ENCODE measurements around the gene CCDC136.

CCDC136 gene

DNA sequence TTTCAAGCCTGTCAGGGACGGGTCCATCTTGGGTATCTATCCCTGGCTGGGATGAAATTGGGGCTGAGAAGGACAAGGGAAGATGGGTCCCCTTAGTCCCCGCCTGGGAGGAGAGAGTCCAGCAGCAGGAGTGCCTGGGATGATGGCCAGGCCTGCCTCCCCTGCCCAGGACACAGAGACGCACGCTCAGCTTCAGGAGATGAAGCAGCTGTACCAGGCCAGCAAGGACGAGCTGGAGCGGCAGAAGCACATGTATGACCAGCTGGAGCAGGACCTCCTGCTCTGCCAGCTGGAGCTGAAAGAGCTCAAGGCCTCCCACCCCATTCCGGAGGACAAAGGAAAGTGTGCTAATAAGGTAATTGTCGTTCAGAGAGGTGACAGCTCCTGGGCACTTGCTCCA, 15.4 kb downstream of the CCDC136 start:
- TF ChIP-seq ZFX (IDR thresholded peaks at IDR 0.05) = no peak
- TF ChIP-seq, protein P1, sequence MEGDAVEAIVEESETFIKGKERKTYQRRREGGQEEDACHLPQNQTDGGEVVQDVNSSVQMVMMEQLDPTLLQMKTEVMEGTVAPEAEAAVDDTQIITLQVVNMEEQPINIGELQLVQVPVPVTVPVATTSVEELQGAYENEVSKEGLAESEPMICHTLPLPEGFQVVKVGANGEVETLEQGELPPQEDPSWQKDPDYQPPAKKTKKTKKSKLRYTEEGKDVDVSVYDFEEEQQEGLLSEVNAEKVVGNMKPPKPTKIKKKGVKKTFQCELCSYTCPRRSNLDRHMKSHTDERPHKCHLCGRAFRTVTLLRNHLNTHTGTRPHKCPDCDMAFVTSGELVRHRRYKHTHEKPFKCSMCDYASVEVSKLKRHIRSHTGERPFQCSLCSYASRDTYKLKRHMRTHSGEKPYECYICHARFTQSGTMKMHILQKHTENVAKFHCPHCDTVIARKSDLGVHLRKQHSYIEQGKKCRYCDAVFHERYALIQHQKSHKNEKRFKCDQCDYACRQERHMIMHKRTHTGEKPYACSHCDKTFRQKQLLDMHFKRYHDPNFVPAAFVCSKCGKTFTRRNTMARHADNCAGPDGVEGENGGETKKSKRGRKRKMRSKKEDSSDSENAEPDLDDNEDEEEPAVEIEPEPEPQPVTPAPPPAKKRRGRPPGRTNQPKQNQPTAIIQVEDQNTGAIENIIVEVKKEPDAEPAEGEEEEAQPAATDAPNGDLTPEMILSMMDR (conservative IDR thresholded peaks at IDR 0.05) = no peak
- H3K27ac ChIP-seq = no peak overlapping the region

DNA sequence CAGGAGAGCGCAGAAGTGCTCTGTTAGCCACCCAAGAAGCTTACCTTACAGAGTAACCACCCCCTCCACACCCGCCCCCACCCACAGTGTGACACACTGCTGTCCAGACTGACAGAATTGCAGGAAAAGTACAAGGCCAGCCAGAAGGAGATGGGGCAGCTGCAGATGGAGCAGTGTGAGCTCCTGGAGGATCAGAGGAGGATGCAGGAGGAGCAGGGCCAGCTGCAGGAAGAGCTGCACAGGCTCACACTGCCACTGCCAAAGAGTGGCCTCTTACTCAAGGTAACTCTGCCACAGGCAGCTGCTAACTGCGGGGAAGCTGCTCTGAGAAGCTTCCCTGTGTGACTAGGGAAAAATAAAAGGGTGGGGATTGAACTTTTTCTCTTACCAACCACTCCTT, 17.6 kb downstream of the CCDC136 start:
- no peak overlapping the region for H3K27ac ChIP-seq
- TF ChIP-seq, protein P1 (conservative IDR thresholded peaks at IDR 0.05) = no peak
- TF ChIP-seq ZFX (IDR thresholded peaks at IDR 0.05) = no peak

DNA sequence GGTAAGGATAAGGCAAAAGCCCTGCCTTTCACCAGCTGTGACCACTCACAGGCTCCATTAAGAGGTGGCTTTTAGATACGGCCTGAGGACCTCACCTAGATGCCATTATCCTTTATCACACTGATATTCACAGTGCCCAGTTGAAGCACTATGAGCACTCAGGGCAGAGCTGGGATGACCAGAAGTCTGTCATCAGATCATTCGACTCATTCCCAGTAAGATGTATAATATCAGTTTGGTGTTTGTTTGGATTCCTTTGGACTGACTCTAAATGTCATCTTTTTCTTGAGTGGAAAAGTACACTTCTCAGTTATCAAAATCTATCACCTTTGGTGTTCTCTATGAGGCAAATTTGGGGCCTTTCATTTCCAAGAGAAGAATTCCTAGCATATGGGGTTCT, 18.7 kb downstream of the CCDC136 start:
- H3K27ac ChIP-seq = no peak overlapping the region
- TF ChIP-seq, protein P1 (conservative IDR thresholded peaks at IDR 0.05) = no peak
- TF ChIP-seq ZFX (IDR thresholded peaks at IDR 0.05) = no peak

DNA sequence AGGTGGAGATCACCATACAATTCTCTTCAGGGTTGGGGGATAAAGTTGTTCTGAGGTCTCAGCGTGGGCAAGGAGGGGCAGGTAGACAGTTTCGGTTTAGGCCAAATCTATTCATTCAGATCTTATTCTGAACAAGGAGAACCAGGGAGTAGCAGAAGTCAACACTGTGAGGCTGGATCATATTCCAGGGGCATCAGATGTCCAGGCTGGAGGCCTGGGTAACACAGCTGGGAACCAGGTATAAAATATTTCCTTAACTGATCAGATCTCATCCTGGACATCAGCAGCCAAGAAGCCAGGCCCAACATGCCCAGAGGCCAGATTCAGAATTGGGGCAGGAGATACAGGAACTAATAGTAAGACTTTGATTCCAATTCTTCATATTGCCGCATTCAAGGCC, 19.2 kb downstream of the CCDC136 start:
- no peak overlapping the region for H3K27ac ChIP-seq
- no peak for TF ChIP-seq ZFX (IDR thresholded peaks at IDR 0.05)
- TF ChIP-seq, protein P1 (conservative IDR thresholded peaks at IDR 0.05) = no peak

DNA sequence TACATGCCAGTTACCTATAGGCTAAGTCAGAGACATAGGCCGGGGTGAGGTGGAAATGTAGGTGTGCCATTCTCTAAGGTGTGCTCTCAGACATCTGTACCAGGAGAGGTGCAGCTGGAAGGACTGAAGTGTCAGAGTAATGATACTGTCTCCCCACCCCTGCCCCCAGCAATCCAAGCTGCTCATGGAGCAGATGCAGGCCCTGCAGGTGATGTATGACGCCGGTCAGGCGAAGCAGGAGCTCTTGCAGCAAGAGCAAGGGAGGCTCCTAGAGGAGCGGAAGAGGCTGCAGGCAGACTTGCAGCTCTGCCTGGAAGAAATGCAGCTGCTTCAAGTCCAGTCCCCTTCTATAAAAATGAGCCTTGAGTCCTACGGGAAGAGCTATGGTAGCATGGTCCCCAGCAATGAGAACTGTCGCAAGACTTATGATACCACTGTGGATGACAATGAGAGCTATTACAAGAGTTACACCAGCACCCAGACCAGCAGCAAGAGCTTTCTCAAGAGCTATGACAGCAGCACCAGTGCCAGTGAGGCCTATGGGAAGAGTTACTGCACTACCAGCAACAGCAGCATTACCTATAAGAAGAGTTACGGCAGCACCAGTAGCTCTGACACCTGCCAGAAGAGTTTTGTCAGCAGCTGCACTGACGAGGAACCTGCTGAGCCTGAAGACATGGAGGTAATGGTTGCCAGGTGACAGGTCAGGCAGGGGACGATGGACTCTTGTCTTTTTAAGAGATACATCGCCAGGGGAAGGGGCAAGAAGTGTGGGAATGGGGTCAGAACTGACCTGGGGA, 20.1 kb downstream of the CCDC136 start:
- H3K27ac ChIP-seq = no peak overlapping the region
- TF ChIP-seq ZFX (IDR thresholded peaks at IDR 0.05) = no peak
- TF ChIP-seq, protein P1 (conservative IDR thresholded peaks at IDR 0.05) = no peak

DNA sequence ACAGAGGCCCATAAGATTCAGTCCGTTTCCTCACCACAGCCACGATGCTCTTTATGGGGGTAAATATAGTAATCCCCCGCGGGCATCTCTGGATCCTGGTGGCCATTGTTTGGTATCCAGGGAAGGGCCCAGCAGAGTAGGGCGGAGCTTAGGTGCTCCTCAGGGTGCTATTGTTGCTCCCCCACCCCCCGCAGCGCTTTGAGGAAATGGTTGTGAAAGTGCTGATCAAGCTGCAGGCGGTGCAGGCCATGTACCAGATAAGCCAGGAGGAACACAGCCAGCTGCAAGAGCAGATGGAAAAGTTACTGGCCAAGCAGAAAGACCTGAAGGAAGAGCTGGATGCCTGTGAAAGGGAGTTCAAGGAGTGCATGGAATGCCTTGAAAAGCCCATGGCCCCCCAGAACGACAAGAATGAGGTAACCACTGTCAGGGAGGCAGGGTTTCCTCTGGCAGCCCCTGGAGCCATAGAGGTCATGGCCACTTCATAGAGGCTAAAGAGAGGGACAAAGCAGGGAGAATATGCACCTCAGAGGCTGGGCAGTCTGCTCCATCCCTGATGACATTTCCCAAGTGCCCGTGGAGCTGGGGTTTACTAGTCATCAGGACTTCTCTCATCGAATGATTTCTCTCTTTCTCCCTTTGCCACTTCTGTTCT, 20.9 kb downstream of the CCDC136 start:
- no peak overlapping the region for H3K27ac ChIP-seq
- TF ChIP-seq ZFX (IDR thresholded peaks at IDR 0.05) = no peak
- TF ChIP-seq, protein P1 (conservative IDR thresholded peaks at IDR 0.05) = no peak

DNA sequence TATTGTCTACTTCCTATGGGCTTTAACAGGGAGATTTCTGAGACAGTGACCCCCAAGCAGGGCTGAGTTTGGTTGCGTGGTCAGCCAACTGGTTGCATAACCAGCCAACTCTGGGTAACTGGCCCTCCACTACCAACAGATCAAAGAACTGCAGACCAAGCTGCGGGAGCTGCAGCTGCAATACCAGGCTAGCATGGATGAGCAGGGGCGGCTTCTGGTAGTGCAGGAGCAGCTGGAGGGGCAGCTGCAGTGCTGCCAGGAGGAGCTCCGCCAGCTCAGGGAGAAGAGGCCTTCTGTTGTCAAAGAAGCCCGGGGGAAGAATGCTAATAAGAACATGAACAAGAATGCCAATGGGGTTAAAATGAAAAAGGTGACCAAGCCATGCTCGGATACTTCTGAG, 22.7 kb downstream of the CCDC136 start:
- H3K27ac ChIP-seq = no peak overlapping the region
- TF ChIP-seq, protein P1 (conservative IDR thresholded peaks at IDR 0.05) = no peak
- TF ChIP-seq ZFX (IDR thresholded peaks at IDR 0.05) = no peak
